Right cardiac atrium (tissue), 5 donors: ENCODE data around the gene KRTAP1-1. TPM values are rescaled to one million over a fixed set of nuclear protein-coding genes. Genes with fewer than 3 reads are reported as not detected.
"Not testable (repeated sequence)": the region's sequence is repeated elsewhere in the genome, so short reads cannot be mapped to it uniquely, and the experiment has no call there.

Experiments
- ATAC-seq, 2 donors: fragments of 200-7000 bp; cut with Tn5 transposase; one replicate each; pipeline versions ENCODE4 v1.8.0 to v1.9.1; 2020; ENCODE audit warnings: moderate library complexity in 2 of 2, mild to moderate bottlenecking in 1 of 2
- DNase-seq, 3 donors: peaks; one replicate each; pipeline ENCODE4 v3.0.0-alpha.2; 2020
- H3K27ac ChIP-seq: one replicate; pipeline ENCODE4 v1.5.1; 2013; ENCODE audit warnings: mild to moderate bottlenecking, low read length, control low read depth, moderate library complexity
- H3K27me3 ChIP-seq: one replicate; pipeline ENCODE4 v1.6.1; 2013; ENCODE audit not compliant: control insufficient read depth, insufficient read depth
- H3K4me1 ChIP-seq: one replicate; pipeline ENCODE4 v1.6.1; 2013; ENCODE audit warnings: low read length; ENCODE audit not compliant: control insufficient read depth, insufficient read depth
- H3K4me3 ChIP-seq: one replicate; pipeline ENCODE4 v1.5.1; 2013; ENCODE audit warnings: low read length, control low read depth
- H3K9me3 ChIP-seq: one replicate; pipeline ENCODE4 v1.6.1; 2013; ENCODE audit warnings: low read length; ENCODE audit not compliant: control insufficient read depth
- WGBS: extraction: QIAGEN DNeasy Blood & Tissue Kit; methylation state at CpG from one replicate; pipeline ENCODE4 v1.1.7; 2013; 5-methylcytosine and 5-hydroxymethylcytosine counted together
- intact Hi-C, 4 donors: fragments of 100-400 bp; cut with DNase I; formaldehyde crosslinking; loops; one replicate each; pipeline versions ENCODE4 v1.11.0 to v1.14.0; 2022 to 2023
- polyA plus RNA-seq: library from polyadenylated mRNA; stranded (reverse); fragments of 200-250 nt; gene quantifications from one replicate; pipeline ENCODE4 v1.2.3, GENCODE V29; 2013
- total RNA-seq, 4 donors: library from RNA; stranded (reverse); fragmentation: NEBNext Ultra II Directional; extraction: Animal tissue kit (Norgen Biotek cat#: 25700); gene quantifications; one replicate each; pipeline ENCODE4 v1.2.1, GENCODE V29; 2021
- donor health status: healthy with polysubstance abuse.
- donor health status: DM: no; HTN: yes; CAD: no.
- donor health status: DM: no; HTN: no; CAD: no.
- donor health status: DM: no; HTN: yes; CAD: no; lungs with severe emphysema.
- donor health status: DM: yes; HTN: yes; CAD: no.

The KRTAP1-1 gene
- total and polyA plus RNA-seq, 5 donors, result not detected

DNA sequence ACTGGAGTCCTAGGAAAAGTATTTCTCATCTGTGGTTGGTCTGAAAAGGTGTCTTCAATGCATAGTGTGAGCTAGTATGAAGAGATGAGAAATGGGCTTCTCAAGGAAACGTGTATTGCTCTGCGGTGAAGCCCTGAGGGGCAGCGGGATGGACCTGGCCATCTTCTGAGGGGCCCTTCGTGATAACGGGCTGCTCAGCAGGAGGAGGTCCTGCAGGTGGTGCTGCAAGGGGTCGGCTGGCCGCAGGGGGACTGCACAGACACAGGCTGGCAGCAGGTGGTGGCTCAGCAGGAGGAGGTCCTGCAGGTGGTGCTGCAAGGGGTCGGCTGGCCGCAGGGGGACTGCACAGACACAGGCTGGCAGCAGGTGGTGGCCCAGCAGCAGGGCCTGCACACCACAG lies 13.3 kb upstream of the KRTAP1-1 start:
- DNase-seq, H3K4me1 ChIP-seq, H3K4me3 ChIP-seq, H3K27me3 ChIP-seq, H3K27ac ChIP-seq, H3K9me3 ChIP-seq, intact Hi-C loops, ATAC-seq: not testable (repeated sequence)
- 66% methylated on average over 9 of the region's 9 CpGs for WGBS

GRCh38 chr17:41054025-41054424 lies 12.8 kb upstream of the KRTAP1-1 start:
- WGBS, result 88% methylated on average over 4 of the region's 4 CpGs
- intact Hi-C loops, result no loop called here
- DNase-seq, result no peak

DNA sequence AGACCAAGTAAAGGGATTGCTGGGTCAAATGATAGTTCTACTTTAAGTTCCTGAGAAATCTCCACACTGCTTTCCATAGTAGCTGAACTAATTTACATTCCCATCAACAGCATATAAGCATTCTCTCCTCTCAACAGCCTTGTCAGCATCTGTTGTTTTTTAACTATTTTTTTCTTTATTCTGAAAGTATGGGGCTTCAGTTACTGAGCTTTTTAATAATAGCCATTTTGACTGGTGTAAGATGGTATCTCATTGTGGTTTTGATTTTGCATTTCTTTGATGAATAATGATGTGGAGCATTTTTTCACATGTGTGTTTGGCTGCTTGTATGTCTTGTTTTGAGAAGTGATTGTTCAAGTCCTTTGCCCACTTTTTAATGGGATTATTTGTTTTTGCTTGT lies 11.3 kb upstream of the KRTAP1-1 start:
- Histone ChIP-seq H3K4me3 (no peak overlapping the region), H3K27ac (no peak overlapping the region), H3K9me3 (no peaks in the 10 kb centered on the region), H3K4me1 (no peaks in the 10 kb centered on the region), H3K27me3 (peaks cover 7% of the 10 kb centered on the region)
- DNase-seq (no peak), ATAC-seq (no peak)
- intact Hi-C loops, result no loop called here

More at GRCh38 chr17:41054025-41054424, 12.8 kb upstream of the KRTAP1-1 start:
- no peaks in the 10 kb centered on the region for H3K4me1 ChIP-seq
- peaks cover 3% of the 10 kb centered on the region for H3K27me3 ChIP-seq
- H3K9me3 ChIP-seq, result no peaks in the 10 kb centered on the region
- ATAC-seq, result no peak
- no peak overlapping the region for H3K4me3 ChIP-seq
- no peak overlapping the region for H3K27ac ChIP-seq

- no peak overlapping the region for H3K4me3 ChIP-seq
- peaks cover 6% of the 10 kb centered on the region for H3K27me3 ChIP-seq
- WGBS, result 44% methylated on average over 2 of the region's 2 CpGs
- no peaks in the 10 kb centered on the region for H3K9me3 ChIP-seq
- DNase-seq (no peak), ATAC-seq (no peak)
- intact Hi-C loops, result no loop called here
- H3K4me1 ChIP-seq, result no peaks in the 10 kb centered on the region
- no peak overlapping the region for H3K27ac ChIP-seq
These were observed 7.9 kb upstream of the KRTAP1-1 start for GRCh38 chr17:41049110-41049509.

- Histone ChIP-seq H3K27ac (no peak overlapping the region), H3K27me3 (peaks cover 4% of the 10 kb centered on the region), H3K4me1 (no peaks in the 10 kb centered on the region), H3K9me3 (no peaks in the 10 kb centered on the region), H3K4me3 (no peak overlapping the region)
- no peak for DNase-seq
- WGBS, result 67% methylated on average over 7 of the region's 7 CpGs
- intact Hi-C loops, result no loop called here
- ATAC-seq, result no peak
These were observed 7.2 kb upstream of the KRTAP1-1 start for GRCh38 chr17:41048441-41048840.

GRCh38 chr17:41046735-41047465 lies 5.7 kb upstream of the KRTAP1-1 start, which contains the start of gene KRTAP2-1:
Gene KRTAP2-1 (minus strand): TSS chr17:41047316. CDS start chr17:41047267, 49 bp downstream.
- H3K4me3 ChIP-seq, intact Hi-C loops, ATAC-seq, H3K27me3 ChIP-seq, H3K4me1 ChIP-seq, H3K27ac ChIP-seq, H3K9me3 ChIP-seq, DNase-seq: not testable (repeated sequence)
- 52% methylated on average over 10 of the region's 33 CpGs for WGBS

DNA sequence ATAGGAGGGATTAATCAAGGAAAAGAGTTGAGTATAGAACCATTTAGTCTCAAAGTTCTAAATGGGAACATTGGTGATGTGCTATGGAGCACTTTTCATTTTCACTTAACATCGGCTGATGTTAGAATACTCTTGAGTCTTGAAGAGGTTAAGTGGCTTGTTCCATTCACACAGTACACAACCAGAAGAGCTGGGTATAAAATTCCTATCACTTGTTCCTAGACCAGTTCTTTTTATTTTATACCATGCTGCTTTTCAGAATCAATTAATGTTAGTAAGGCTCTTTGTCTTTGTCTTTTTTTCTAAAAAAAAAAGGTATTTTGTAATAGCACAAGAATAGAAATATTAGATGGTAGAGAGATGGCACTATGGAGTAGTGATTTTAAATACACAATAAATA lies 1.7 kb upstream of the KRTAP1-1 start:
- intact Hi-C loops, result no loop called here
- Histone ChIP-seq H3K27ac (no peak overlapping the region), H3K4me3 (no peak overlapping the region), H3K27me3 (no peaks in the 10 kb centered on the region), H3K4me1 (no peaks in the 10 kb centered on the region), H3K9me3 (no peaks in the 10 kb centered on the region)
- ATAC-seq, result no peak
- 97% methylated on average over 1 of the region's 1 CpG for WGBS
- DNase-seq, result no peak

DNA sequence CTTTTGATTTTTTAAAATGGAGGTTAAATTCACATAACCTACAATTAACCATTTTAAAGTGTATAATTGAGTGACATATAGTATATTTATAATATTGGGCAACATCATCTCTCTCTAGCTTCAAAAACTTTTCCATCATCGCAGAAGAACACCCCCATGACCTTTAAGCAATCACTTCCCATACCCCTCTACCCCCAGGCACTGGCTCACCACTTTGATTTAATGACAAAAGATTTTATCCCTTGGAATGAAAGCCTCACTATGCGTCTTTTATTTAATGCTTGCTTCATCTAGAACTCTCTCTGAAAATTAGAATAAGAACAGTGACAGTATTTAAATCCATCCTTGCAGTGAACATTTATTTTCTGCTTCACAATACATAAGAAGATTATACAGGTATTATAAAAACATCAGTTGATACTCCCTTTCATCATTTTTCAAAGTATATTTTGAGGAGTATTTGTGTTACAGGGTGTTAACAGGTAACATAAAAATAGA lies 3.3 kb downstream of the KRTAP1-1 start:
- ATAC-seq (no peak), DNase-seq (no peak)

GRCh38 chr17:41034346-41034935 lies 6.8 kb downstream of the KRTAP1-1 start, which contains the start of gene KRTAP1-3:
Gene KRTAP1-3 (minus strand): TSS chr17:41034874. CDS start chr17:41034821, 53 bp downstream.
- ATAC-seq, H3K27me3 ChIP-seq, H3K9me3 ChIP-seq, H3K27ac ChIP-seq, intact Hi-C loops, H3K4me1 ChIP-seq, H3K4me3 ChIP-seq: not testable (repeated sequence)
- 85% methylated on average over 10 of the region's 10 CpGs for WGBS
- DNase-seq, result peak in 1 of 3 donors; percentile 32

More for the DNA sequence above, 3.3 kb downstream of the KRTAP1-1 start:
- H3K27me3 ChIP-seq, result peaks cover 2% of the 10 kb centered on the region
- no peak overlapping the region for H3K27ac ChIP-seq
- H3K4me3 ChIP-seq, result no peak overlapping the region
- intact Hi-C loops, result no loop called here
- WGBS, result 74% methylated on average over 2 of the region's 2 CpGs
- no peaks in the 10 kb centered on the region for H3K9me3 ChIP-seq
- H3K4me1 ChIP-seq, result no peaks in the 10 kb centered on the region

- H3K4me3 ChIP-seq, result no peak within 1 kb of the TSS
- intact Hi-C loops, result no loop called here
- WGBS, result 79% methylated on average over 12 of the region's 12 CpGs
- no peaks in the 10 kb centered on the region for H3K4me1 ChIP-seq
- no peaks in the 10 kb centered on the region for H3K9me3 ChIP-seq
- ATAC-seq (no peak), DNase-seq (no peak)
- no peaks in the 10 kb centered on the region for H3K27me3 ChIP-seq
- H3K27ac ChIP-seq, result no peak within 1 kb of the TSS
These were observed 11.5 kb downstream of the KRTAP1-1 start, which contains the start of gene KRTAP1-4 for GRCh38 chr17:41029633-41030245. Gene KRTAP1-4 (minus strand): TSS chr17:41030195. CDS start chr17:41030078, 117 bp downstream.
